ENCODE results near the gene CDC14A. TPM values are rescaled to one million over a fixed set of nuclear protein-coding genes. Genes with fewer than 3 reads are reported as not detected.

CDC14A gene
- total RNA-seq, 2 experiments from 2014 or later, result 12.2 to 13.6 TPM

GRCh38 chr1:100556181-100556580 lies 203.9 kb downstream of the CDC14A start:
- Mint-ChIP-seq H3K27ac (no peak overlapping the region), H3K36me3 (ENCODE audit: low read depth) (peaks cover 4% of the 10 kb centered on the region), H3K4me1 (no peaks in the 10 kb centered on the region), H3K27me3 (peaks cover 8% of the 10 kb centered on the region), H3K9me3 (ENCODE audit: low read depth) (peaks cover 32% of the 10 kb centered on the region), H3K4me3 (no peak overlapping the region)
- ChIA-PET CTCF (no interaction called here), POLR2A (no interaction called here)
- intact Hi-C loops (cut with DNase I, micrococcal nuclease), result no loop called here
- no peak for ATAC-seq
- DNase-seq, result no peak

- ATAC-seq, result no peak
- intact Hi-C loops (cut with DNase I, micrococcal nuclease), result no loop called here
- H3K4me1 Mint-ChIP-seq, result no peaks in the 10 kb centered on the region
- H3K4me3 Mint-ChIP-seq, result no peak overlapping the region
- no peak overlapping the region for H3K27ac Mint-ChIP-seq
- POLR2A ChIA-PET, result no interaction called here
- H3K36me3 Mint-ChIP-seq (ENCODE audit: low read depth), result peaks cover 4% of the 10 kb centered on the region
- no peak for DNase-seq
- CTCF ChIA-PET, result interaction anchor here (0.6 kb wide), 1 partner anchor 16 kb away, joined by 3 read pairs; no protein-coding TSS in a partner anchor
- H3K27me3 Mint-ChIP-seq, result peaks cover 8% of the 10 kb centered on the region
- H3K9me3 Mint-ChIP-seq (ENCODE audit: low read depth), result peaks cover 26% of the 10 kb centered on the region
Observed at GRCh38 chr1:100556925-100557605, 204.8 kb downstream of the CDC14A start.

- Mint-ChIP-seq H3K4me3 (no peak overlapping the region), H3K9me3 (ENCODE audit: low read depth) (peaks cover 21% of the 10 kb centered on the region), H3K36me3 (ENCODE audit: low read depth) (peaks cover 4% of the 10 kb centered on the region), H3K4me1 (no peaks in the 10 kb centered on the region), H3K27me3 (peaks cover 8% of the 10 kb centered on the region), H3K27ac (no peak overlapping the region)
- ChIA-PET CTCF (interaction anchor here (0.6 kb wide), 1 partner anchor 16 kb away, joined by 3 read pairs; no protein-coding TSS in a partner anchor), POLR2A (no interaction called here)
- intact Hi-C loops (cut with DNase I, micrococcal nuclease), result no loop called here
- no peak for ATAC-seq
- no peak for DNase-seq
Observed at GRCh38 chr1:100557606-100557953, 205.3 kb downstream of the CDC14A start.

- Mint-ChIP-seq H3K27me3 (peaks cover 13% of the 10 kb centered on the region), H3K27ac (no peak overlapping the region), H3K4me1 (no peaks in the 10 kb centered on the region), H3K36me3 (ENCODE audit: low read depth) (no peaks in the 10 kb centered on the region), H3K9me3 (ENCODE audit: low read depth) (no peaks in the 10 kb centered on the region), H3K4me3 (no peak overlapping the region)
- POLR2A ChIA-PET, result no interaction called here
- ATAC-seq (no peak), DNase-seq (no peak)
- CTCF ChIA-PET, result interaction anchor here (1.5 kb wide), 1 partner anchor 22 kb away, joined by 4 read pairs; no protein-coding TSS in a partner anchor
- intact Hi-C loops (cut with DNase I, micrococcal nuclease), result no loop called here
Observed at GRCh38 chr1:100565533-100565932, 213.2 kb downstream of the CDC14A start.

- no peak overlapping the region for H3K27ac Mint-ChIP-seq
- ATAC-seq (no peak), DNase-seq (no peak)
- peaks cover 2% of the 10 kb centered on the region for H3K9me3 Mint-ChIP-seq (ENCODE audit: low read depth)
- no peaks in the 10 kb centered on the region for H3K36me3 Mint-ChIP-seq (ENCODE audit: low read depth)
- no peak overlapping the region for H3K4me3 Mint-ChIP-seq
- H3K27me3 Mint-ChIP-seq, result peaks cover 17% of the 10 kb centered on the region
- POLR2A ChIA-PET, result interaction anchor here (0.6 kb wide), 1 partner anchor 123 kb away, joined by 11 read pairs; no protein-coding TSS in a partner anchor
- CTCF ChIA-PET, result interaction anchor here (0.7 kb wide), 1 partner anchor 176 kb away, joined by 3 read pairs; no protein-coding TSS in a partner anchor
- no peaks in the 10 kb centered on the region for H3K4me1 Mint-ChIP-seq
- intact Hi-C loops (cut with DNase I, micrococcal nuclease), result no loop called here
Observed at GRCh38 chr1:100565937-100566699, 213.8 kb downstream of the CDC14A start.

- peaks cover 17% of the 10 kb centered on the region for H3K27me3 Mint-ChIP-seq
- peaks cover 6% of the 10 kb centered on the region for H3K9me3 Mint-ChIP-seq (ENCODE audit: low read depth)
- no peaks in the 10 kb centered on the region for H3K4me1 Mint-ChIP-seq
- no peak for DNase-seq
- no peak for ATAC-seq
- no peak overlapping the region for H3K4me3 Mint-ChIP-seq
- ChIA-PET POLR2A (no interaction called here), CTCF (no interaction called here)
- H3K27ac Mint-ChIP-seq, result no peak overlapping the region
- no peaks in the 10 kb centered on the region for H3K36me3 Mint-ChIP-seq (ENCODE audit: low read depth)
- intact Hi-C loops (cut with DNase I, micrococcal nuclease), result no loop called here
Observed at GRCh38 chr1:100567062-100567461, 214.8 kb downstream of the CDC14A start.

Other genes with a start within 250 kb of the CDC14A start
- 10 to 100 TPM; 14.2 to 17.4 TPM for gene SASS6, start 219.6 kb upstream of the CDC14A start, total RNA-seq
- gene TRMT13, start 219.3 kb upstream of the CDC14A start, total RNA-seq, result 10 to 100 TPM; 19.0 to 20.2 TPM
- under 1 TPM; 0.32 to 0.51 TPM for gene LRRC39, start 174.2 kb upstream of the CDC14A start, total RNA-seq
- gene DBT, start 102.7 kb upstream of the CDC14A start, total RNA-seq, result 10 to 100 TPM; 11.0 to 12.8 TPM
- 10 to 100 TPM; 47.8 to 53.0 TPM for gene RTCA, start 86.3 kb upstream of the CDC14A start, total RNA-seq
- under 1 TPM in 1 of 2 experiments, not detected in 1; 0.05 TPM for gene GPR88, start 185.6 kb downstream of the CDC14A start, total RNA-seq

Data from activated CD4-positive, alpha-beta T cell treated with anti-CD3 and anti-CD28 coated beads for 36 hours (primary cell).